Activated CD4-positive, alpha-beta T cell treated with anti-CD3 and anti-CD28 coated beads, Interleukin-2, Interleukin-4, amounts not matched to agents 100 ng/mL and 50 ng/mL, durations not matched to agents 16 hours and 8 hours (primary cell): Measurements from ENCODE around the gene MEGF6.

Experiments used
- DNase-seq: peaks from one replicate; pipeline ENCODE4 v3.0.0-alpha.2; 2020; ENCODE audit warnings: low spot score

MEGF6 gene

DNA sequence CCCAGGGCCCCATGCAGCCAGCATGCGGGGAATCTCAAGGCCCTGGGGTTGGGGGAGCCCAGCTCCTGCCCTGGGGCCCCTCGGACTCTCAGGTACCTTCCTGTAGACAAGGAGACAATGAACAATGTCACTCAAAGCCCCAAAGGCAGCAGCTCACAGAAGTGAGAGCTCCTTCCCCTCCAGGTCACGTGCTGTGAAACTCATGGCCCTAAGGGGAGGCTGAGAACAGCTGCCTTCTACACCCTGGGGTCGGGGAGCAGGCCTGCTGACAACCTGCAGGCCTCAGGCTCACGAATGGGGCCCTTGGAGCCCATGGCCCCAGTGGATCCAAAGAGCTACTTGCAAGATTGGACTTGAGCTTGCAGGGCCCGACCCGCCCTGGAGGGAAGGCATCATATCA, 3.2 kb downstream of the MEGF6 start:
- no peak for DNase-seq

GRCh38 chr1:3607703-3608065, 3.6 kb downstream of the MEGF6 start:
- no peak for DNase-seq

GRCh38 chr1:3606779-3607702, 4.3 kb downstream of the MEGF6 start:
- no peak for DNase-seq

DNA sequence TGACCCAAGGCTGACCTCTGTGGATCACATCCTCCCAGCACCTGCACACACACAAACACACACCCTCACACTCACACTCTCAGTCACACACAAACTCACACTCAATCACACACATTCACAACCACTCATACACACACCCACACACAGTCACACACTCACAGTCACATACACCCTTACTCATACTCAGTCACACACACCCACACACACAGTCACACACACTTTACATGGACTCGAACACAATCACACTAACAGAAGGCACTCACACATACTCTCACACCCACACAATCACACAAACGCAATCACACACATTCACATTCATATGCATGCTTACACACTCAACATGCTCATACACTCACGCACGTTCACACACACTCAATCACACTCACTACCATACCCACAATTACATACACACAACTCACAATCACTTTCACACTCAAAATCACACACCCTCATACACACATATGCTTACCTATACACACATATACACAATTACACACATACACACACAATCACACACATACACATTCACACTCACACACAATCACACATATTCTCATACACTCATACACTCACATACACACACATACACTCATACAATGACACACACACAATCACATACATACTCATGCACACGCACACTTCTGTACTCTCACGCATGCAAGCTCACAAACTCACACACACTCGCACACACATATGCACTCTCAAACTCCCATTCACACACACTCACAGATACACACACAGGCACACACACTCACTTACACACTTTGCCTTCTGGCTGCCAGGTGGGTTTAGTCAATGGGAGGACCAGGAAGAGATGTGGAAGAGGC, 6.1 kb downstream of the MEGF6 start:
- DNase-seq = no peak

DNA sequence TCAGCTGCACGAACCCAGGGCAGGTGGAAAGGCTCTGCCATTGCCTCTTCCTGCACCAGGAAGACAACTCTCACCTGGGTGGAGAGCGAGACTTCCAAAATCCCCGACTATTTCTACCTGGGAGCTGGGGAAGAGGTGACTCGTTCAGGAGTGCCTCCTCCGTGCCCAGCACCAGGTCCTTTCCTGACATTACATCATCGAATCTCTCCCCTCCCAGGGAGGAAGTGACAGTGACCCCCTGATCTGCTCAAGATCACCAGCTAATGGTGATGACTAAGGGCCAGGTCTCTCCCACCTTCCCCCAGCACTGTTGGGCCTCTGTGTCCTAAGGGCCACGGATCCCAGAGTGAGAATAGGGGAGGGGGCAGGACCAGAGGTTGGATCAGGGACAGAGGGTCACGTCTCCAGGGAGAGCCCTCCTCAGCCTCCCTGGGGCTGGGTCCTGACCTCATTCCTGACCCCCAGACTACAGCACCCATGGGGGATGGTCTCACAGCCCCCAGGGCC, 6.8 kb downstream of the MEGF6 start:
- no peak for DNase-seq

DNA sequence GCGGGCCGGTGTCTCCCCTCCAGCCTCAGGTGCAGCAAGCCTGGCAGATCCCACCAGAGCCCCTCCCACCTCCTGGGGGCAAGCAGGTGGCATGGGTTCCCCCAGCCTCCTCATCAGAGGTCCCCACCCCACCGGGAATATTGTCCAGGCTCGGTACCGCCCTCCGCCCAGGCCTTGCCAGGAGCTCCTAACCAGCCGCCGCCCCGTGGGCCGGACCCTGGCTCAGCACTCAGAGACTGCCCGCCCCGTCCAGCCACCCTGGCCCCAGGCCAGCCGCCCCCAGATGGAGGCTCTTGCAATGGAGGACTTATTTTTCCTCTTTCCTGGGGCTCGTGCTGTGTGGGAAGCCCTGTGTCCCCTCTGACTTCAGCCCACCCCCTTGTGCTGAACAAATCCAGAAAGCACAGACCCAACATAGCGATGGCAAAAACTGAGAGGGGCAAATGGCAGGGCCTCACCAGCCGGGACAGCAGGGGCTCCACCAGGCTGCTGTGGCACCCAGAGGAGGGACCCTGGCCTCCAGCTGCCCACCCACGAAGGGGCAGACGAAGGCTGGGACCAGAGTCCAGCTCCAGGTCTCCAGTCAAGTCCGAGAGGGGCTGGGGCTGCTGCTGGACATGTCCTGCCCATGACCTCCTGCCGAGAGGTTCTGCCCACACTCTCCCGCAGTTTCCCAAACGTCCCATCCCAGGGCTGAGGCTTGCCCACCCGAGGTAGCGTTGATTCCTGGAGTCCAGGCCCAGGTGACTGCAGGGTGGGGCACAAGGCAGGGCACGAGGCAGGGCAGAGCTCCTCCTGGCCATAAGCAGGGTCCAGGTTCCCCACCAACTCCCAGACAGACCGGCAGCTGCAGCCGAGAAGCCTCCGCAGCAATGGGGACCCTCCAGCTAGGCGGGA, 7.5 kb downstream of the MEGF6 start:
- no peak for DNase-seq

GRCh38 chr1:3603156-3603555, 8.2 kb downstream of the MEGF6 start:
- DNase-seq = no peak

GRCh38 chr1:3602375-3602774, 8.9 kb downstream of the MEGF6 start:
- DNase-seq = no peak

- DNase-seq = no peak
Observed at GRCh38 chr1:3601743-3602142, 9.6 kb downstream of the MEGF6 start.

DNA sequence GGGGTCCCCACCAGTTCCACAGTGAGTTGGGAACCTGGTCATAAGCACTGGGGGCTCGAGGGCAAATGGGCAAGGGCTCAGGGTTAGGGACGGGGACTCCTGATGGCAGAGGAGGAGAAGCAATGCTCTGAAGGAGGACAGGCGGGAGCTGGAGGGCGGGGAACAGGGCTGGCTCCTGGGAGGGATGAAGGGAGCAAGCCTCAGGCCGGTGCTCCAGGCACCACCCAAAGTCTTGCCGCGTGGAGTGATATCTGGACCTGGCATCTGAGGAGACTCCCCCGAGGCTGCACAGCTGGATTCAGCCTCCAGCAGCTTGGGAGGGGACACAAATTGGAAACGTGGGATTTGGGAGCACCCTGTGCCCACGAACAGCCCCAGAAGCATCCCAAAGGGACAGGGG, 11.0 kb downstream of the MEGF6 start:
- DNase-seq = no peak

DNA sequence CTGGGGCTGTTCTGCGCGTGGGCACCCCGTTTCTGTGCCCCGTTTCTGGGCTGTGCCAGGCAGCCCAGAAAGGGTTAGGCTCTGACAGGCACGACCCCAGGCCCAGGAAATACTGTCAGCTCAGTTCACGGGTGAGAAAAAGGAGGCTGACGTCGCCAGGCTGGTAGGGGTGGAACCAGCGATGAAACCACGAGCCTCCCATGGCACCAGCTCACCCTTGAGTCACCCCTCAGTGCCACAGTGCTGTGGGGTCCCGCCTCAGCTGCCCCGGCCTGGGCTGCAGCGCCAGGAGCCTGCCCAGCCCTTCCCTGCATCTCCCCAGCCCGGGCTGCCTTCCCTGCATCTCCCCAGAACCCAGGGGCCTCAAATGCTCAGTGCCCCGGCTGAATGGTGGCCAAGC, 11.5 kb downstream of the MEGF6 start:
- DNase-seq = no peak

DNA sequence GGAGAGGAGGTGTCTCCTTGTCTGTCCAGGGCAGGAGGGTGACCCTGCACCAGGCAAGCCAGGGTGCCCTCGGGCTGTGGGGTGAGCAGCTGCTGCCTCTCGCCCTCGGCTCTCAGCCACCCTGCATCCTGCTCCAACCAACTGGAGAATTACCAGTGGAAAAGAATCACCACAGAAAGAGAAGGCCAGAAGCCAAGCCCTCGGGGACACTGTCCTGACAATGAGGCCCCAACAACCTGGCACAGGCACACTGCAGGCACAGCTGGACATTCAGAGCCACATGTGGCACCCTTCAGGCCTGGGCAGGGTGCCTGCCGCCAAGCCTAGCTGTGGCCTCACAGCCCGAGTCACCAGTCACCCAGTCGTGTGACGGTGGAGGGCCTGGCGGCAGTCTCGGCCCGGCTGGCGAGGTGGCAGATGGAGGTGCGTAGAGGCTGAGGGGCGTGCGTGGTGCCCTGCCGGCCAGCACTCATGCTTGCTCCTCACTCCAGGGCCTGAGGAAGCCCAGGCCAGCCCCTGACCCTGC, 12.0 kb downstream of the MEGF6 start:
- DNase-seq = no peak

GRCh38 chr1:3598522-3599285, 12.6 kb downstream of the MEGF6 start:
- DNase-seq = no peak

DNA sequence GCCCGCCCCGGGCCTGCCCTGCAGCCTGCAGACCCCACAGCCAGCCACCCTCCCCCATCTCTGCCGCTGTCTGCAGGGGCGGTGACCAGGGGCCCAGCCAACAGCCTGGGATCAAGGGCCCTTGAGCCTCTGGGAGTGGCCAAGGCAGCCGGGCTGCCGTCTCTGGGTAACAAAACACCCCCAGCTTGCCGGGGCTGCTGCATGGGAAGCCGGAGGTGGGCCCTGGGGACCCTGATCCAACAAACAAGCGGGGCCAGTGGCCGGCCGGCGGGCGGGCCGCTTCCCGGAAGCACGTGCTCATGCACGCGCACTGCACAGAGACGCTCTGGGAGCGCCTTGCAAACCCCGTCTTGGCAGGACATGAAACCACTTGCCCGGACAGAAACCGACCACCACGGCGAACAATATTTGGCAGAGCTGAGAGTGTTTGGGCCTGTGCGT, 13.2 kb downstream of the MEGF6 start:
- DNase-seq = no peak

- DNase-seq = no peak
Observed at GRCh38 chr1:3597599-3597964, 13.7 kb downstream of the MEGF6 start.

DNA sequence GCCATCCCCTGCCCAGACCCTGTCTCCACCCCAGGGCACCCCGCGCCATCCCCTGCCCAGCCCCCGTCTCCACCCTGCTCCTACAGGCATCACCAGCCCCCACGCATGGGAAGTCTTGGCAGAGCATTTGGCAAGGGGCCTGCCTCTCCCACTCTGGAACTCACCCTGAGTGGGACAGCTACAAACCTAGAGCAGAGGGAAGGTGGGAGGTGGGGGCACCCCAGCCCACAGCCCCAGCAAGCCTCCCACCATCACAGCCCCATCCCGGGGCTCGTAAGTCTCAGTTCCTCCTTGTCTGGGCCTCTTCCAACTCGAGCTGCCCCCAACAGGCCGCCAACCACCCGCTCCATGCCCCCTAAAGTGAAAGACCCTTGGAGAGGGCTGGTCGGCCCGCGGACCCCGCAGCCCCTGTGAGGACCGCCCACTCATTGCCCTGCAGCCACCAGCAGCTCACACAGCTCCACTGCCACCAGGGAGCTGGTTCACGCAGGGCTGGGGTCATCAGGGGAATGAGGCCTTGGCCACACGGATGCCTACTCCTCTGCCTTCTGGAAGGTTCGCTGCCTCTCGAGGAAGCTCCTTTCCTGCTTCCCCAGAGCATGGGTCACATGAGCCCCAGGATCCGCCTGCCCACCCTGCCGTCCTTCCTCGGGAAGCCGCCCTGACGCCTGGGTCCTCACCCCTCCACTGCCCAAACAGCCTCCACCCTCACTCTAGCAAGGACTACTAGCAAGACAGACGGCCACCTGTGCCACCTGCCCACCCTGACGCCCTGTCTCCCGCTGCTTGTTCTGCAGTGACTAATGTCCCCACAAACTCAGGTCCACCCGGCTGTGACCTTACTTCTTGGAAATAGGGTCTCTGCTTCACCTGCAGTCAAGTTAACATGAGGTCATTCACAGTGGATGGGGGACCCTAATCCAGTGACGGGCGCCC, 14.4 kb downstream of the MEGF6 start:
- DNase-seq = no peak

DNA sequence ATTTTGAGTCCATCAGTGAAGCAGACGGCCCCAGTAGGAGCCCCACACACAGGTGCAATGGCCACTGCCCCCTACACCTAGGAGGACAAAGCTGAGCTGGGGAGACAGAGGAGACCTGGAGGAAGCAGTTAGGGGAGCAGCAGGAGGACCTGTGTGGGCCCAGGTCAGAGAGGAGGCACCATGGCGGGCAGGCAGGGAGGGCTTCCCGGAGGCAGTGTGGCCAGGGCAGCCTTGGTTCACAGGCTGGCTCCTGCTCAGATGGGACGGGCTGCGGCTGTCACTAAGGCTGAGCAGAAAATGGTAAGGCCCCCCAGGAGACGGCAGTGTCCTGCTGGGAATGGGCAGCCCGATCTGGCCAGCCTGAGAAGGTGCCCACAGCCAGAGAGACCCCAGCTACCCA, 15.4 kb downstream of the MEGF6 start:
- DNase-seq = no peak

DNA sequence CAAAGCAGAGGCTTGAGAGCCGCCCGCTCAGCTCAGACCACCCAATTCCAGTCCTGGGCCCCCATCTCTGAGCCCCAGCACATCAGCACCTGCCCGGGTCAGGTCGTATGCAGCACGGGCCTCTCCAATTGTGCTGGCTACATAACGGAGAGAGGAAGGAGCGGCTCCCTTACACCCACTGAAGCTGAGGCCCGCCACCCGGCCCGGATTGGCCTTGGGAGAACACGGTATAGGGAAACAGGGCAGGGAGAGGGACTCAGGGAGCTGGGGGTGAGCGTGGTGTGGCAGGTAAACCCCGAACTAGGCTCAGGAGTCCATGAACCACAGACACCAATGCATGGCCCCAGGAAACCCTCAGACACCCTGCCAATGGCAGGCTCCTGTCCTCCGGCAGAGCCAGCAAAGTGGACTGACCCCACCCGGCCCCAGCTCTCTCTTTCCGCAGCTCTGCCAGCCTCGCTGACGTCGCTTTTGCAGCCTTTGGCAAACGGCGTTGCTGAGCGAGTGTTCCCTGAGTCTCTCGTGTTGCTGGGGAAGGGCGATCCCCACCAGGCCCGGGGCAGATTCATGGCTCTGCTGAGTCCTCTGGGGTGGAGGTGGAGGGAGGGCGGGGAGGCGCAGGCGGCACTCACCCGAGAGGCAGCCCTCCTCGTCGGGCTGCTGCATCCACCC, 16.5 kb downstream of the MEGF6 start:
- DNase-seq = no peak

DNA sequence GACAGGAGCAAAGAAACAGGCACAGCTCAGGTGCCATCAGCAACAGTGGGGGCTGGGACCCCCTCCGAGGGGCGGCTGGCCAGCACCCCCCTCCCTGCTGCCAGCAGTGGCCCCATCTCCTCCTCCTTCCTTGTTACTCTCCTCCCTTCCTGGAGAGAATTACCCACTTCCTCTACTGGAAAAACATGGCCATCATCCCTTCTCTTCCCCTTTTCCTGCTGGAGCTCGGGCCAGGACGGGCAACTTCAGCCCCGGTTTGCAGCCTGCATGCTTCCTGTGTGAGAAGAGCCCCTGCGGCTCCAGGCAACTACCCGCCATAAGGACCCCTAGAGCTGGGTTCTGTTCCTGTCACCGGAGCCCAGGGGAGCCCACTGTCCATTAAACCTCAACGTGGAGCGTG, 17.6 kb downstream of the MEGF6 start:
- no peak for DNase-seq
